ENCODE data around the gene MTRR. TPM values are rescaled to one million over a fixed set of nuclear protein-coding genes. Genes with fewer than 3 reads are reported as not detected.
A peak's percentile ranks its signal among the peaks of the same experiment; 100 is the strongest.

Gene MTRR
- total and polyA plus RNA-seq, 2 of the 8 experiments (the other 6 are each of a cell fraction or from before 2014, with no cell fraction given), result 36.4 to 53.8 TPM

DNA sequence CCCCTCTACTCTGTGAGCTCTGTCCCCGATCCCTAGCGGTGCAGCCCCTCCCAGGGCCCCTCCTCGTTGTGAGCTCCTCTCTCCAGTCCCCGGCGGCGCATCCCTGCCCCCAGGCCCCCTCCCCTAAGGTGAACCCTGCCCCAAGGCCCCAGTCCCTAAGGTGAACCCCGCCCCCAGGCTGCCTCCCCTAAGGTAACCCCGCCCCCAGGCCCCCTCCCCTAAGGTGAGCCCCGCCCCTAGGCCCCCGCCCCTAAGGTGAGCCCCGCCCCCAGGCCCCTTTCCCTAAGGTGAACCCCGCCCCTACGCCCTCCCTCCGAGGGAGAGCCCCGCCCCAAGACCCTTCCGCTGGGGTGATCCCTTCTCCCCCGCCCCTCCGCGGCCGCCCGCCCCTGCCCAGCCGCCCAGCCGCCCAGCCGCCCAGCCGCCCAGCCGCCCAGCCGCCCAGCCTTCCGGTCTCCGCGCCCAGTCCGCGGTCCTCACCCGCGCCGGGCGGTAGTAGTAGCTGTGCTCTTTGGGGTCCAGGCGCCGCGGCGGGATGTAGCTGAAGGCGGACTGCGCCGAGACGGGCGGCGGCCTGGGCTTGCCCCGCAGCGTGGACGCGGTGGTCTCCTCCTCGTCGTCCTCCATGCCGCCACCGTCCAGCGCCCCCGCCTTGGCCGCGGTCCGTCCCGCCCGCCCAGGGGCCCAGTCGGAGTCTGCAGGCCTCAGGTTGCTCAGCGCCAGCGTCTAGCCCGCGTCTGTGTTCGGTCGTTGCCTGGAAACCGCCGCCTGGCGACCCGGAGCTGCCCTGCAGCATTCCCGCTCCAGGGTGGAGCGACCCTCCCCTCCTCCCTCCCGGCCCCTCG is 18.3 kb upstream of the MTRR start, which contains the start of gene CFAP90 (continued):
- 0 out of 2 replicates have a peak, but pooled peaks have one; percentile 5 for TF ChIP-seq CREB1 (IDR thresholded peaks at IDR 0.05)
- TF ChIP-seq TBP (IDR thresholded peaks at IDR 0.05; ENCODE audit: low read depth, low read length), result no peak
- TF ChIP-seq SUZ12 (IDR thresholded peaks at IDR 0.05; ENCODE audit: low read length), result no peak
- no peak for TF ChIP-seq RNF2 (IDR thresholded peaks at IDR 0.05; ENCODE audit: borderline replicate concordance, low read depth, low read length, missing control alignments, poor library complexity, severe bottlenecking)
- no peak for TF ChIP-seq TCF12 (IDR thresholded peaks at IDR 0.05; ENCODE audit: low read depth, low read length)
- TF ChIP-seq SIX5 (IDR thresholded peaks at IDR 0.05; ENCODE audit: low read depth, low read length), result no peak
- no peak for TF ChIP-seq ZNF274 (IDR thresholded peaks at IDR 0.05; ENCODE audit: borderline replicate concordance, extremely low read depth, low read length)
- TF ChIP-seq, protein P1, sequence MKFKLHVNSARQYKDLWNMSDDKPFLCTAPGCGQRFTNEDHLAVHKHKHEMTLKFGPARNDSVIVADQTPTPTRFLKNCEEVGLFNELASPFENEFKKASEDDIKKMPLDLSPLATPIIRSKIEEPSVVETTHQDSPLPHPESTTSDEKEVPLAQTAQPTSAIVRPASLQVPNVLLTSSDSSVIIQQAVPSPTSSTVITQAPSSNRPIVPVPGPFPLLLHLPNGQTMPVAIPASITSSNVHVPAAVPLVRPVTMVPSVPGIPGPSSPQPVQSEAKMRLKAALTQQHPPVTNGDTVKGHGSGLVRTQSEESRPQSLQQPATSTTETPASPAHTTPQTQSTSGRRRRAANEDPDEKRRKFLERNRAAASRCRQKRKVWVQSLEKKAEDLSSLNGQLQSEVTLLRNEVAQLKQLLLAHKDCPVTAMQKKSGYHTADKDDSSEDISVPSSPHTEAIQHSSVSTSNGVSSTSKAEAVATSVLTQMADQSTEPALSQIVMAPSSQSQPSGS (IDR thresholded peaks at IDR 0.05; ENCODE audit: low read length), result no peak
- peak; percentile 22; the same call in 1 of the 2 replicates for TF ChIP-seq RBBP5 (IDR thresholded peaks at IDR 0.05; ENCODE audit: borderline replicate concordance, low read depth, low read length)
- peak; percentile 31 for TF ChIP-seq SAP30 (IDR thresholded peaks at IDR 0.05; ENCODE audit: insufficient read depth, insufficient replicate concordance, low read length)
- no peak for TF ChIP-seq BCL11A (IDR thresholded peaks at IDR 0.05; ENCODE audit: low read depth in 2 of 2, low read length in 2 of 2)
- peak; percentile 79 for TF ChIP-seq KDM4A (IDR thresholded peaks at IDR 0.05; ENCODE audit: low read depth, low read length, severe bottlenecking)
- TF ChIP-seq NRF1 (IDR thresholded peaks at IDR 0.05; ENCODE audit: low read depth, low read length), result no peak
- TF ChIP-seq SP2 (IDR thresholded peaks at IDR 0.05; ENCODE audit: low read length), result no peak
- TF ChIP-seq RXRA (IDR thresholded peaks at IDR 0.05; ENCODE audit: insufficient read depth, low read depth, low read length), result no peak
- TF ChIP-seq JUN (IDR thresholded peaks at IDR 0.05; ENCODE audit: low read depth, low read length), result no peak
- TF ChIP-seq ASH2L (IDR thresholded peaks at IDR 0.05; ENCODE audit: low read length), result peak; percentile 41
- TF ChIP-seq BACH1 (IDR thresholded peaks at IDR 0.05; ENCODE audit: low read length), result no peak
- TF ChIP-seq, protein P2, sequence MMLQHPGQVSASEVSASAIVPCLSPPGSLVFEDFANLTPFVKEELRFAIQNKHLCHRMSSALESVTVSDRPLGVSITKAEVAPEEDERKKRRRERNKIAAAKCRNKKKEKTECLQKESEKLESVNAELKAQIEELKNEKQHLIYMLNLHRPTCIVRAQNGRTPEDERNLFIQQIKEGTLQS (IDR thresholded peaks at IDR 0.05; ENCODE audit: insufficient read depth, low read depth, low read length), result no peak
- TF ChIP-seq CHD2 (IDR thresholded peaks at IDR 0.05; ENCODE audit: low read length), result no peak
- no peak for TF ChIP-seq EP300 (IDR thresholded peaks at IDR 0.05; ENCODE audit: borderline replicate concordance in 1 of 2, low read depth in 2 of 2, low read length in 2 of 2)

Measured in H1 (cell line).